ENCODE results near the gene RAB11FIP4.

GRCh38 chr17:31570231-31570630, 178.8 kb downstream of the RAB11FIP4 start:
- TF ChIP-seq ATF2 (CRISPR knock-in tag; IDR thresholded peaks at IDR 0.05; ENCODE audit: borderline replicate concordance, low read depth) = no peak
- TF ChIP-seq CTCF (IDR thresholded peaks at IDR 0.05) = no peak
- no peak for TF ChIP-seq MAX (CRISPR knock-in tag; IDR thresholded peaks at IDR 0.05)
- no peak for TF ChIP-seq SP1 (CRISPR knock-in tag; conservative IDR thresholded peaks at IDR 0.05)
- TF ChIP-seq E2F4 (CRISPR knock-in tag; IDR thresholded peaks at IDR 0.05; ENCODE audit: borderline replicate concordance, low read depth) = no peak
- TF ChIP-seq ZNF138 (CRISPR knock-in tag; conservative IDR thresholded peaks at IDR 0.05) = no peak
- no peak for TF ChIP-seq ERG (CRISPR knock-in tag; IDR thresholded peaks at IDR 0.05)
- TF ChIP-seq SMAD4 (CRISPR knock-in tag; IDR thresholded peaks at IDR 0.05) = no peak
- no peak for TF ChIP-seq RELA (CRISPR knock-in tag; IDR thresholded peaks at IDR 0.05; ENCODE audit: borderline replicate concordance)
- no peak for TF ChIP-seq TCF7 (CRISPR knock-in tag; IDR thresholded peaks at IDR 0.05; ENCODE audit: low read depth)
- no peak for TF ChIP-seq KAT7 (CRISPR knock-in tag; IDR thresholded peaks at IDR 0.05; ENCODE audit: borderline replicate concordance)
- TF ChIP-seq NFYB (CRISPR knock-in tag; conservative IDR thresholded peaks at IDR 0.05; ENCODE audit: low read depth) = no peak

Measured in WTC11 (cell line).